IMR-90 (cell line): ENCODE measurements around the gene CD2.

Source experiments
- CEBPB ChIP-seq: IDR thresholded peaks from 2 replicates; pipeline ENCODE4 v1.6.1; 2012; ENCODE audit warnings: low read depth, low read length, improper control_type of control experiment
- CHD1 ChIP-seq: IDR thresholded peaks from 2 replicates; pipeline ENCODE4 v1.6.1; 2012; ENCODE audit warnings: low read depth, low read length, improper control_type of control experiment
- CTCF ChIP-seq: conservative IDR thresholded peaks from 2 replicates; pipeline ENCODE4 v1.5.1; 2012; ENCODE audit warnings: mild to moderate bottlenecking, low read depth, low read length, improper control_type of control experiment
- FOS ChIP-seq: fragments of 150-350 bp; IDR thresholded peaks from 2 replicates; pipeline ENCODE4 v1.6.1; 2016; ENCODE audit warnings: low read depth, low read length
- MAFK ChIP-seq: IDR thresholded peaks from 2 replicates; pipeline ENCODE4 v1.6.1; 2012; ENCODE audit warnings: low read depth, low read length, improper control_type of control experiment
- MAZ ChIP-seq: IDR thresholded peaks from 2 replicates; pipeline ENCODE4 v1.6.1; 2012; ENCODE audit warnings: low read depth, mild to moderate bottlenecking, low read length, improper control_type of control experiment, moderate library complexity, borderline replicate concordance
- NFE2L2 ChIP-seq: fragments of 150-350 bp; IDR thresholded peaks from 2 replicates; pipeline ENCODE4 v1.6.1; 2016; ENCODE audit warnings: low read depth, mild to moderate bottlenecking, low read length
- POLR2A ChIP-seq: IDR thresholded peaks from 2 replicates; pipeline ENCODE4 v1.6.1; 2012; ENCODE audit warnings: mild to moderate bottlenecking, low read depth, low read length
- RFX5 ChIP-seq: IDR thresholded peaks from 2 replicates; pipeline ENCODE4 v1.8.0; 2012; ENCODE audit warnings: low read depth, mild to moderate bottlenecking, low read length, moderate library complexity

DNA sequence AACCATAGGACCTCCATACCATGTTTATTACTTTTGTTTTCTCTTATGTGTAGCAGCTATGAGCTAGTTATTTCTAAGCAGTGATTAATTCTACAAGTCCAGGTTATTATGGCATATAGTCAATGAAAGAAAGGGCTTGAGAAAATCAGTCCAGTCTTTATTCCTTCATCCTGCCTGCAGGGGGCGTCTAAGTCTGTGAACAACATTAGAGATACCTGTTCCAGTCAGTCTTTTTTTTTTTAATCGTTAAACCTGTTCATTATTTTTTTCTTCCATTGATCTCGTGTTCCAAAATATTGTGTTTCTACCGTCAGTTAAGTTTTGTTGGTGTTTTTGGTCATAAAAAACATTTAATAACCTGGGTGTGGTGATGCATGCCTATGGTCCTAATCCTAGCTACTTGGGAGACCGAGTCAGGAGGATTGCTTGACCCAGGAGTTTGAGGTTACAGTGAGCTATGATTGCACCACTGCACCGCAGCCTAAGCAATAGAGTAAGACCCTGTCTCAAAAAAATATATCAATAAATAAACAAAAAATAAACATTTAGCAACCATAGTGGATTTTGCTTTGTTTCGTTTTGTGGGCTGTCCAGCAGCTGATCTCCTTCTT lies 29.4 kb upstream of the CD2 start:
- no peak for TF ChIP-seq FOS
- TF ChIP-seq CTCF, result peak; percentile 67
- TF ChIP-seq POLR2A, result no peak
- no peak for TF ChIP-seq MAZ
- TF ChIP-seq MAFK, result no peak
- no peak for TF ChIP-seq CHD1
- TF ChIP-seq CEBPB, result no peak
- no peak for TF ChIP-seq RFX5
- no peak for TF ChIP-seq NFE2L2
